GM12875 (cell line): Measurements from ENCODE around the gene COL5A2.

Experiments
- H3K4me3 ChIP-seq: one replicate; pipeline ENCODE4 v1.5.1; 2011; ENCODE audit warnings: low read depth, low read length, control low read depth
- TF ChIP-seq, protein P1 (sequence below): IDR thresholded peaks from 2 replicates; pipeline ENCODE4 v1.5.1; 2011; ENCODE audit warnings: low read depth, mild to moderate bottlenecking, control low read depth, inconsistent platforms, low read length, moderate library complexity, borderline replicate concordance; ENCODE audit not compliant: insufficient read depth

COL5A2 gene

DNA sequence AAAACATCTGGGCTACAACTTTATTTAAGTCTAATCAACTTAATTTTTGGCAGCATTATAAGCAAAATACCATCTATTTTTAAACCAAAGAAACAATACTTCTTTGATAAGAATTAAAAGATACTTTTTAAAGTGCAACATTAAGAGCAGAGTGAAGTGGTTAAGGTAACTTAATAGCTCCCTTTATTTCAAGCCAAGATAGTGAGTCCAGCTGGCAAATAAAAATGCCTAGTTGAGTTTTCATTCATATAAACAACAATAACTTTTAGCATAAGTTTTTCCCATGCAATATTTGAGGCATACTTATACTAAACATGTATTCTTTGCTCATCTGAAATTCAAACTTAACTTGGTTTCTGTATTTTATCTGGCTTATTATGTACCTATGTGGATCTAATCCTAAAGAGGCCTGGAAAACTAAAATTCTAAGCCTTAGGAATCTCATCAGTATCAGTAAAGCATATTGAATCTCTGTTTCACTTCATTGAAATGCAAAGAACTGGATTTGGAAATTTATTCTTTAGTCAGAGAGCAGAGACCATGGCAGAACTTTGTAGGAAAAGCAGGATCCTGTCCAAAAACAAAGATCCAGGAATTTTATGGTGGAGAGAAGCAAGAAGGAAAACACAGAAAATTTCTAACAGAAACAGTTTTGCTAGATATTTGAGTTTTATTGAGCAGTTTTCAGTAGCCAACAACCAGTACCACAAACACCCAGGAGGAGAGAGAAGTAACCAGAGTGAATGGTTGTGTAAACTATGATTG, 109.5 kb downstream of the COL5A2 start:
- H3K4me3 ChIP-seq: no peak overlapping the region
- TF ChIP-seq, protein P1, sequence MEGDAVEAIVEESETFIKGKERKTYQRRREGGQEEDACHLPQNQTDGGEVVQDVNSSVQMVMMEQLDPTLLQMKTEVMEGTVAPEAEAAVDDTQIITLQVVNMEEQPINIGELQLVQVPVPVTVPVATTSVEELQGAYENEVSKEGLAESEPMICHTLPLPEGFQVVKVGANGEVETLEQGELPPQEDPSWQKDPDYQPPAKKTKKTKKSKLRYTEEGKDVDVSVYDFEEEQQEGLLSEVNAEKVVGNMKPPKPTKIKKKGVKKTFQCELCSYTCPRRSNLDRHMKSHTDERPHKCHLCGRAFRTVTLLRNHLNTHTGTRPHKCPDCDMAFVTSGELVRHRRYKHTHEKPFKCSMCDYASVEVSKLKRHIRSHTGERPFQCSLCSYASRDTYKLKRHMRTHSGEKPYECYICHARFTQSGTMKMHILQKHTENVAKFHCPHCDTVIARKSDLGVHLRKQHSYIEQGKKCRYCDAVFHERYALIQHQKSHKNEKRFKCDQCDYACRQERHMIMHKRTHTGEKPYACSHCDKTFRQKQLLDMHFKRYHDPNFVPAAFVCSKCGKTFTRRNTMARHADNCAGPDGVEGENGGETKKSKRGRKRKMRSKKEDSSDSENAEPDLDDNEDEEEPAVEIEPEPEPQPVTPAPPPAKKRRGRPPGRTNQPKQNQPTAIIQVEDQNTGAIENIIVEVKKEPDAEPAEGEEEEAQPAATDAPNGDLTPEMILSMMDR: no peak

DNA sequence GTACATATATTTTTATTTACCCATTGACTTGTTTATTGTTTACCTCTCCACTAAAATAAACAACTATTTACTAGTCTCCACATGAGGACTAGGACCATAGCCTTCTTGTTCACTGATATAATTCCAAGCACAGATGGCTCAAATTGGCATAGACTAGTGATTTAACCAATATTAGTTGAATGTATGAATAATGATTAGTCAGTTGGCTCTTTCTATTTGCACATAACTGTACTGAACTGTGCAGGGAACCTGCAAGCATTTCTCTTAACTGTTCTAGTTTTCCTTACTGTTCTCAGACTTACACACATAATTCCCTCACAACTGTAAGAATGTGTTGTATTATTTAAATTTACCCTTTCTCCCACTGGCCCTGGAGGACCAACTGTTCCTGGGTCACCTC, 113.5 kb downstream of the COL5A2 start:
- no peak overlapping the region for H3K4me3 ChIP-seq
- TF ChIP-seq, protein P1: no peak

DNA sequence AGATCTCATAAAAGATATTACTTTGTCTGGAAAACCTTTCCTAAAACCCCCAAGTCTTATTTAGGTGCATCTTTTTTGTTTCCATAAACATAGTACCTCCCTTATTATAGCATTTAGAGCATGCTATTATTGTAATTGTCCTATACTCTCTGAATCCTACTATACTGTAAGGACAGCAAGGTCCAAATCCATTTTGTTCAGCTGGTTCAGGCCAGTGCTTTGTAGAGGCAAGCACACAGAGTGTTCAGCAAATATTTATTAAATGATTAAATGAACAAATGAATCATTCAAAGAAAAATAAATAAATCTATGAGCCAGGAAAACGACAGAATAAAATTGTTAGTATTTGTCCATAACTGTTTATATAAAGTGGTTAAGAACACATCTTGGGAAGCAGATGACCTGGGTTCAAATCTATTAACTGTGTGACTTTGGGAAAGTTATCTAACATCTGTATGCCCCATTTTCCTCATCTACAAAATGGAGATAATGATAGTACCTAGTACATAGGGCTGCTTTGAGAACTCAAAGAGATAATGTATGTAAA, 119.4 kb downstream of the COL5A2 start:
- TF ChIP-seq, protein P1: no peak
- H3K4me3 ChIP-seq: no peak overlapping the region

DNA sequence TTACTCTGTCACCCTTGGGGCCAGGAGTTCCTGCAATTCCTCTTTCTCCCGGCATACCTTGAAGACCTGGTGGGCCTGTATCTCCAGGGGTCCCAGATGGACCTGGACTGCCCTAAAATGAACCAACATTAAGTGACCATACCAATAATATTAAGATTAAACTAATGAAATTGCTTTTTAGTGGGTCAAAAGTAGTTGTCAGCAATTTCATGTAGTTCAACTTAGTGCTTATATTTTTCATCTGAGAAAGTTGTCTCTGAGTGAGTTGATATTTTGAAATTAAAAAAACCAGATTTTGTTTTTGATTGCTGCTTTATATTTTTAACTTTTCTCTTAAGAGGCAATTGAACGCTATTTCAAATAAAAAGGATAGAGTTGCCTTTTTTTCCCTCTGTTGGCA, 122.2 kb downstream of the COL5A2 start:
- TF ChIP-seq, protein P1: no peak

DNA sequence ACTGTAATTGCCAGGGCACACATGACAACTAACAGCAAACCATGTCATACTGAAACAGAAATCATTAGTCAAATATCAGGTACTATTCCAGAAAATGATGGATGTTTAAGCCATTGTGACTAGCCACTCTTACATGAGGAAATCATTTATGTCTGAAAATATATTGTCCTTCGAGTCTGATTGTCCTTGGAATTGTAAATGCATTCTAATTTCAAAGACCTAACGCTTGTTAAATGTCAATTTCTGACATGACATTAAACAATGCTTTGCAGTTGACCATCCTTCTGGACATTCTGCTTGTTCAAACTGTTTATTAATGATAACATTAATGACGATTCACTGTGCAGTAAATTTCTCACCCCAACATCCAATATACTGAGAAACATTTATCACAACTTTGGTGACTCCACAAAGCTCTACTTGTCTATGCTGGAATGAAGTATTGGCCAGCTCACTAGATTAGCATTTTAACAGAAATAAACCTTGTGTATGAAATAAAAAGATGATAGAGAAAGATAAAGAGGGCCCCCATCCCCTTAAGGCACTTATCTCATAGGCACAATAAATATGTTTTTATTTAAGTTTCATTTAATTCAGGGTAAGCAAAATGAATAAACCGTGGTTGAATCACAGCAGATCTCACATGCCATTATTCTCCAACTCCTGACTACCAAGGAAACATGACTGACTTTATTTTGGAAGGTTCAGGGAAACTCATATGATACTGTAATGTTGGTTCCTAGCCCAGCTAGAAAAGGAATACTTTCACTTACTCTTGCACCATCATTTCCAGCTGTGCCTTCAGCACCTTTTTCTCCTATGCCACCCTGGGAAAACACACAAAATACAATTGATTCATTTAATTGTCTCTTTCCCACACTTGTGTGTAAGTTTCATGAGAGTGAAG, 123.1 kb downstream of the COL5A2 start:
- H3K4me3 ChIP-seq: no peak overlapping the region

More for the DNA sequence above, 122.2 kb downstream of the COL5A2 start:
- no peak overlapping the region for H3K4me3 ChIP-seq

DNA sequence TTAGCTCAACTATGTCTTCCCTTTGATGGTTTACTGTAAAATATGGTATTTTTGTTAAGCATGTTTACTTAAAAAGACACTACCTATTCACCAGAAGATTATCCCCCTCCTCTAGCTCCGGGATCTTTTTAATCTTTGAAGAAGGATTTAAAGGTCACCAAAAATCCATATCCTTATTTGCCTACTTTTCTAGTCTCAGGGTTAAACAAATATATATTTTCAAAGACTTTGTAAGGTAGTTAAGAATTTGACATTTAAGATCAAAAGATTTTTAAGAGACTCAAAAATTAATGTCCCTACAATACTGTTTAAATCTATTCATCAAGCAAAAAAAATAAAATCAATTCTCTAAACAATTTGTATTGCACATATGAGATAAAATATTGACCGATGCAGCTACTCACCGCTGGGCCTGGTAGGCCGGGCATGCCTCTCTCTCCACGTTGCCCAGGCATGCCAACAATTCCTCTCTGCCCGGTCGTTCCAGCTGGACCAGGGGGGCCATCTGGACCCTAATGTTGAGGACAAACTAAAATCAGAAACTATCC, 129.3 kb downstream of the COL5A2 start:
- TF ChIP-seq, protein P1: no peak
- no peak overlapping the region for H3K4me3 ChIP-seq

More for the DNA sequence above, 123.1 kb downstream of the COL5A2 start:
- TF ChIP-seq, protein P1: no peak
